ENCODE data around the gene NWD2.

DNA sequence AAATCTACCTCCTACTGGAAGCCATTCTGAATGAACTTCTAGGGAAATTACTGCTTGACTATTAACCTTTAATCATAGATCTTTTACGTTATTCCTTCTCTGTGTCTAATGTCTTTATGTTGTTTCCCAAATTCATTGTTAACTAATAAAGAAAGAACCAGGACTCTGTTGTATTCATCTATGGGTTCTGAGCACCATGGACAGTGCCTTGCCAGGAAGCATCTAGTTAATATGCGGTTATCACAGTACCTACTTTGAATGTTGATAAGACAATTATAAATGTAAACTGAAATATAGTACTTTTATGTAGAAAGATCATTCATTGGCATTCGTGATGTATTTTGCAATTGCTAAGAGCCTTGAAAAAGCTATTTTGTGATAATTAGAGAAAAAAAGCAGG, 23.8 kb downstream of the NWD2 start:
- TF ChIP-seq EZH2phosphoT487 (IDR thresholded peaks at IDR 0.05; ENCODE audit: insufficient read depth, low read depth): no peak
- no peak for TF ChIP-seq EZH2 (IDR thresholded peaks at IDR 0.05; ENCODE audit: insufficient read depth, poor library complexity, severe bottlenecking)

All from GM23248 (cell line).